Activated effector memory CD4-positive, alpha-beta T cell treated with Interleukin-2 at 50 U/mL for 16 hours (primary cell): ENCODE measurements around the gene RUBCN.

ENCODE experiments used
- DNase-seq: peaks from one replicate; pipeline ENCODE4 v3.0.0-alpha.2; 2020

Gene RUBCN

GRCh38 chr3:197736491-197737318 lies at the start of gene RUBCN:
TSS of gene RUBCN (minus strand) at chr3:197736904. CDS start at chr3:197736719, 185 bp downstream.
- peak; percentile 91 for DNase-seq

- no peak for DNase-seq
Observed at GRCh38 chr3:197784019-197784585, 47.4 kb upstream of the RUBCN start.

GRCh38 chr3:197782230-197782629 lies 45.5 kb upstream of the RUBCN start:
- no peak for DNase-seq

- no peak for DNase-seq
Observed at GRCh38 chr3:197775317-197775716, 38.6 kb upstream of the RUBCN start.

GRCh38 chr3:197761784-197762183 lies 25.1 kb upstream of the RUBCN start:
- DNase-seq, result no peak

GRCh38 chr3:197758512-197758911 lies 21.8 kb upstream of the RUBCN start:
- no peak for DNase-seq

- no peak for DNase-seq
Observed at GRCh38 chr3:197756704-197757103, 20.0 kb upstream of the RUBCN start.

GRCh38 chr3:197753263-197753662 lies 16.6 kb upstream of the RUBCN start:
- DNase-seq, result no peak

- DNase-seq, result no peak
Observed at GRCh38 chr3:197752107-197752506, 15.4 kb upstream of the RUBCN start.

- DNase-seq, result peak; percentile 1
Observed at GRCh38 chr3:197750858-197751737, 14.4 kb upstream of the RUBCN start.

- peak; percentile 51 for DNase-seq
Observed at GRCh38 chr3:197750396-197750831, 13.7 kb upstream of the RUBCN start.

- DNase-seq, result peak; percentile 86
Observed at GRCh38 chr3:197749601-197750395, 13.1 kb upstream of the RUBCN start, which contains the start of gene FYTTD1. TSS of gene FYTTD1 (plus strand) at chr3:197749883. CDS start at chr3:197749972, 89 bp downstream.

GRCh38 chr3:197749315-197749600 lies 12.6 kb upstream of the RUBCN start:
- no peak for DNase-seq

GRCh38 chr3:197748597-197749314 lies 12.1 kb upstream of the RUBCN start:
- no peak for DNase-seq

GRCh38 chr3:197746801-197747237 lies 10.1 kb upstream of the RUBCN start:
- DNase-seq, result no peak

- no peak for DNase-seq
Observed at GRCh38 chr3:197746209-197746608, 9.5 kb upstream of the RUBCN start.

- no peak for DNase-seq
Observed at GRCh38 chr3:197742787-197743186, 6.1 kb upstream of the RUBCN start.

- no peak for DNase-seq
Observed at GRCh38 chr3:197737749-197738462, 1.2 kb upstream of the RUBCN start.

- no peak for DNase-seq
Observed at GRCh38 chr3:197737319-197737649, 580 bp upstream of the RUBCN start.

- peak; percentile 27 for DNase-seq
Observed at GRCh38 chr3:197736010-197736490, 654 bp downstream of the RUBCN start.

- DNase-seq, result no peak
Observed at GRCh38 chr3:197734667-197735318, 1.9 kb downstream of the RUBCN start.
